Right atrium auricular region (tissue), 2 donors: ENCODE results near the gene UBE2D3. TPM values are rescaled to one million over a fixed set of nuclear protein-coding genes. Genes with fewer than 3 reads are reported as not detected.

Experiments
- DNase-seq: peaks from one replicate; pipeline ENCODE4 v3.0.0-alpha.2; 2019; ENCODE audit warnings: low spot score
- H3K27ac ChIP-seq, 2 donors: fragments of 200-600 bp; sonication (generic); 1 replicate in 1 of 2; 2 replicates in 1 of 2; pipeline ENCODE4 v1.5.1; 2016 to 2019
- H3K27me3 ChIP-seq, 2 donors: fragments of 200-600 bp; sonication (generic); one replicate each; pipeline versions ENCODE4 v1.5.1 to v1.6.0; 2017 to 2019
- H3K36me3 ChIP-seq: fragments of 200-600 bp; sonication (generic); one replicate; pipeline ENCODE4 v1.5.1; 2016
- H3K4me1 ChIP-seq, 2 donors: fragments of 200-600 bp; sonication (generic); one replicate each; pipeline versions ENCODE4 v1.5.1 to v1.6.0; 2017 to 2019
- H3K4me3 ChIP-seq, 2 donors: fragments of 200-600 bp; sonication (generic); 1 replicate in 1 of 2; 2 replicates in 1 of 2; pipeline ENCODE4 v1.5.1; 2017 to 2019; ENCODE audit warnings: mild to moderate bottlenecking in 1 of 2, moderate library complexity in 1 of 2
- H3K9me3 ChIP-seq, 2 donors: fragments of 200-600 bp; sonication (generic); one replicate each; pipeline ENCODE4 v1.5.1; 2019
- total RNA-seq, 2 donors: library from RNA; depleted of rRNA; stranded (reverse); fragments of >200 nt; gene quantifications; one replicate each; pipeline ENCODE4 v1.1.0, GENCODE V29; 2016
- TF ChIP-seq, protein P1 (sequence below), 2 donors: fragments of 200-600 bp; sonication (generic); IDR thresholded peaks; one replicate each; pipeline ENCODE4 v1.5.1; 2019; ENCODE audit warnings: antibody characterized with exemption in 2 of 2

UBE2D3 gene
- total RNA-seq, 2 donors from 2014 or later = 288 to 322 TPM

DNA sequence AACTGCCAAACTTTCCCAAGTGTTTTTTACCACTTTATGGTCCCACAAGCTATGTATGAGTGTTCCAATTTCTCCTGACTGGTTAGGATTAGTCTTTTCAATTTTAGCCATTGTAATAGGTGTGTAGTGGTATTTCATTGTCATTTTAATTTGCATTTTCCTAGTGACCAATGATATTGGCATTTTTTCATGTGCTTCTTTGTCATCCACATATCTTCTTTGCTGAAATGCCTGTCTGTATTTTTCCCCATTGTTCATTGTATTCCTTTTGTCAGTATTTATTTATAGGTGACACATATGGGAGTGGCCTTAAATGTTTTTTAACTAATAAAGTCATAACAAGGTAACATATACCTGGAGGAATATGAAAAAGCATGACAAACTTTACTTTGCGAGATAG is 9.2 kb upstream of the UBE2D3 start:
- no peaks in the 10 kb centered on the region for H3K27me3 ChIP-seq
- no peaks in the 10 kb centered on the region for H3K9me3 ChIP-seq
- TF ChIP-seq, protein P1, sequence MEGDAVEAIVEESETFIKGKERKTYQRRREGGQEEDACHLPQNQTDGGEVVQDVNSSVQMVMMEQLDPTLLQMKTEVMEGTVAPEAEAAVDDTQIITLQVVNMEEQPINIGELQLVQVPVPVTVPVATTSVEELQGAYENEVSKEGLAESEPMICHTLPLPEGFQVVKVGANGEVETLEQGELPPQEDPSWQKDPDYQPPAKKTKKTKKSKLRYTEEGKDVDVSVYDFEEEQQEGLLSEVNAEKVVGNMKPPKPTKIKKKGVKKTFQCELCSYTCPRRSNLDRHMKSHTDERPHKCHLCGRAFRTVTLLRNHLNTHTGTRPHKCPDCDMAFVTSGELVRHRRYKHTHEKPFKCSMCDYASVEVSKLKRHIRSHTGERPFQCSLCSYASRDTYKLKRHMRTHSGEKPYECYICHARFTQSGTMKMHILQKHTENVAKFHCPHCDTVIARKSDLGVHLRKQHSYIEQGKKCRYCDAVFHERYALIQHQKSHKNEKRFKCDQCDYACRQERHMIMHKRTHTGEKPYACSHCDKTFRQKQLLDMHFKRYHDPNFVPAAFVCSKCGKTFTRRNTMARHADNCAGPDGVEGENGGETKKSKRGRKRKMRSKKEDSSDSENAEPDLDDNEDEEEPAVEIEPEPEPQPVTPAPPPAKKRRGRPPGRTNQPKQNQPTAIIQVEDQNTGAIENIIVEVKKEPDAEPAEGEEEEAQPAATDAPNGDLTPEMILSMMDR (IDR thresholded peaks at IDR 0.05) = no peak
- no peak for DNase-seq
- no peak overlapping the region for H3K27ac ChIP-seq
- no peaks in the 10 kb centered on the region for H3K36me3 ChIP-seq
- H3K4me3 ChIP-seq = no peak overlapping the region
- H3K4me1 ChIP-seq = no peaks in the 10 kb centered on the region

- Histone ChIP-seq H3K36me3 (no peaks in the 10 kb centered on the region), H3K9me3 (no peaks in the 10 kb centered on the region), H3K27ac (peak overlapping the region in 1 of 2 donors; percentile 23), H3K4me1 (peaks cover 0 to 11% of the 10 kb centered on the region in 2 donors), H3K4me3 (no peak overlapping the region), H3K27me3 (no peaks in the 10 kb centered on the region)
- TF ChIP-seq, protein P1 (IDR thresholded peaks at IDR 0.05) = no peak
- DNase-seq = no peak
Measured at GRCh38 chr4:102832667-102833066, 5.3 kb upstream of the UBE2D3 start.

GRCh38 chr4:102832105-102832504 is 4.8 kb upstream of the UBE2D3 start:
- TF ChIP-seq, protein P1 (IDR thresholded peaks at IDR 0.05) = no peak
- H3K27ac ChIP-seq = no peak overlapping the region
- no peaks in the 10 kb centered on the region for H3K36me3 ChIP-seq
- H3K4me3 ChIP-seq = no peak overlapping the region
- H3K9me3 ChIP-seq = no peaks in the 10 kb centered on the region
- H3K27me3 ChIP-seq = no peaks in the 10 kb centered on the region
- no peak for DNase-seq
- H3K4me1 ChIP-seq = peaks cover 0 to 11% of the 10 kb centered on the region in 2 donors

- DNase-seq = no peak
- Histone ChIP-seq H3K9me3 (no peaks in the 10 kb centered on the region), H3K4me3 (no peak overlapping the region), H3K4me1 (peaks cover 0 to 11% of the 10 kb centered on the region in 2 donors), H3K36me3 (peaks cover 9% of the 10 kb centered on the region), H3K27ac (peak overlapping the region; percentile 100), H3K27me3 (no peaks in the 10 kb centered on the region)
- TF ChIP-seq, protein P1 (IDR thresholded peaks at IDR 0.05) = no peak
Measured at GRCh38 chr4:102829803-102830202, 2.5 kb upstream of the UBE2D3 start.

DNA sequence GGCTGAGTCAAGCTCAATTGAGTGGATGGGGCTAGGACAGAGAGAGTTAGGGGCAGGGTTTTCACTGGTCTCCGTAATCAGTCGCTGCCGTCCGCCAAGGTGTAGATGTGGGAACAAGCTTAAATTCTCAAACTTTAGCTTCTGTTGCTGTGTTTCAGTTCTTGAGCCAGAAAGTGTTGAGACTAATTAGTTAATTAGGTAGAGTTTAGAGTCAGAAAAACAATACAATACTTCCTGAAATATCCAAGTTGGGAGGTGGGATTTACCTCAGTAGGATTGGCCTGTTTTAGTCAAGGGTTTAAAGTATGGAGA is 1.1 kb upstream of the UBE2D3 start:
- peaks cover 0 to 24% of the 10 kb centered on the region in 2 donors for H3K4me1 ChIP-seq
- no peak for DNase-seq
- H3K4me3 ChIP-seq = peak overlapping the region; percentile 93 to 97
- peak overlapping the region; percentile 100 for H3K27ac ChIP-seq
- TF ChIP-seq, protein P1 (IDR thresholded peaks at IDR 0.05) = no peak
- H3K36me3 ChIP-seq = peaks cover 9% of the 10 kb centered on the region
- H3K27me3 ChIP-seq = no peaks in the 10 kb centered on the region
- no peaks in the 10 kb centered on the region for H3K9me3 ChIP-seq
